SK-N-SH (cell line): ENCODE data around the gene ABRACL. TPM values are rescaled to one million over a fixed set of nuclear protein-coding genes. Genes with fewer than 3 reads are reported as not detected.

Experiments used
- CTCF ChIA-PET: fragments of 300-600, 350-600 bp; formaldehyde crosslinking; extraction: SDS; loops from one replicate; lab custom pipeline; 2021; lab: Yijun Ruan, JAX
- POLR2A ChIA-PET: fragments of 350-600 bp; sonication (Branson Sonifier 250); formaldehyde crosslinking; extraction: SDS; loops from one replicate; lab custom pipeline; 2020; ENCODE audit warnings: antibody characterized with exemption, inconsistent platforms; lab: Yijun Ruan, JAX
- DNase-seq: peaks from one replicate; pipeline ENCODE4 v3.0.0; 2012
- H2AFZ ChIP-seq: fragments of 200-600 bp; sonication (generic); 2 replicates; pipeline ENCODE4 v1.8.1; 2016; ENCODE audit warnings: antibody characterized with exemption, mild to moderate bottlenecking, low read depth
- H3F3A ChIP-seq: fragments of 200-600 bp; sonication (generic); replicated peaks from 2 replicates; pipeline ENCODE3; 2016; ENCODE audit warnings: antibody characterized with exemption, mild to moderate bottlenecking; ENCODE audit not compliant: insufficient read depth
- H3K27ac ChIP-seq, 2 experiments: fragments of 200-500 bp in 1 of 2; fragments of 200-600 bp in 1 of 2; sonication (Bioruptor generic) in 1 of 2; sonication (generic), shearing (Covaris generic) in 1 of 2; 2 replicates each; pipeline versions ENCODE4 v1.5.1 to v1.6.1; 2014 to 2016; ENCODE audit warnings: low read depth in 2 of 2, inconsistent platforms in 1 of 2, low read length in 1 of 2, mild to moderate bottlenecking in 1 of 2, mixed read lengths in 1 of 2
- H3K27me3 ChIP-seq: fragments of 200-600 bp; sonication (generic), shearing (Covaris generic); 2 replicates; pipeline ENCODE4 v1.6.1; 2016; ENCODE audit warnings: mixed run types; ENCODE audit not compliant: insufficient read depth
- H3K36me3 ChIP-seq, 2 experiments: fragments of 200-500 bp in 1 of 2; fragments of 200-600 bp in 1 of 2; sonication (Bioruptor generic) in 1 of 2; sonication (generic) in 1 of 2; replicated peaks in 1 of 2; 2 replicates each; pipeline versions ENCODE3 to v1.5.1; 2014 to 2016; ENCODE audit warnings: low read length in 1 of 2, mild to moderate bottlenecking in 1 of 2; ENCODE audit not compliant: insufficient read depth in 2 of 2, control insufficient read depth in 1 of 2
- H3K4me1 ChIP-seq, 2 experiments: fragments of 200-500 bp in 1 of 2; fragments of 200-600 bp in 1 of 2; sonication (Bioruptor generic) in 1 of 2; sonication (generic), shearing (Covaris generic) in 1 of 2; 2 replicates each; pipeline versions ENCODE4 v1.5.1 to v1.6.1; 2014 to 2016; ENCODE audit warnings: low read depth in 1 of 2, low read length in 1 of 2, mixed run types in 1 of 2; ENCODE audit not compliant: insufficient read depth in 2 of 2, control insufficient read depth in 1 of 2
- H3K4me2 ChIP-seq: fragments of 200-600 bp; sonication (generic), shearing (Covaris generic); 2 replicates; pipeline ENCODE4 v1.6.1; 2017; ENCODE audit warnings: mixed run types
- H3K4me3 ChIP-seq, 2 experiments: fragments of 200-500 bp in 1 of 2; fragments of 200-600 bp in 1 of 2; sonication (Bioruptor generic) in 1 of 2; sonication (generic), shearing (Covaris generic) in 1 of 2; 2 replicates each; pipeline versions ENCODE4 v1.5.1 to v1.8.1; 2014 to 2016; ENCODE audit warnings: low read depth in 2 of 2, inconsistent platforms in 1 of 2, low read length in 1 of 2, mild to moderate bottlenecking in 1 of 2, mixed read lengths in 1 of 2, moderate library complexity in 1 of 2
- H3K79me2 ChIP-seq: fragments of 200-600 bp; sonication (generic); 2 replicates; pipeline ENCODE4 v1.8.1; 2017; ENCODE audit warnings: mild to moderate bottlenecking; ENCODE audit not compliant: insufficient read depth
- H3K9ac ChIP-seq: fragments of 200-600 bp; sonication (generic); 2 replicates; pipeline ENCODE4 v1.6.1; 2017; ENCODE audit warnings: mixed run types
- H3K9me2 ChIP-seq: fragments of 200-600 bp; sonication (generic); 2 replicates; pipeline ENCODE4 v1.6.1; 2017; ENCODE audit warnings: mixed run types
- H3K9me3 ChIP-seq: fragments of 200-600 bp; sonication (generic); 2 replicates; pipeline ENCODE4 v1.6.1; 2017; ENCODE audit warnings: mixed run types, mild to moderate bottlenecking, moderate library complexity
- H4K20me1 ChIP-seq: fragments of 200-600 bp; sonication (generic); 2 replicates; pipeline ENCODE4 v1.6.1; 2017; ENCODE audit warnings: mild to moderate bottlenecking, mixed run types; ENCODE audit not compliant: insufficient read depth
- CHD2 ChIP-seq: fragments of 150-350 bp; IDR thresholded peaks from 2 replicates; pipeline ENCODE4 v1.6.1; 2018; ENCODE audit warnings: low read length; ENCODE audit not compliant: partially characterized antibody
- ELF1 ChIP-seq: IDR thresholded peaks from 2 replicates; pipeline ENCODE4 v1.4.0; 2012
- EP300 ChIP-seq, 2 experiments: IDR thresholded peaks; 2 replicates each; pipeline versions ENCODE4 v1.4.0 to v1.6.1; 2012; ENCODE audit warnings: borderline replicate concordance in 1 of 2, low read depth in 1 of 2, low read length in 1 of 2
- EZH2phosphoT487 ChIP-seq: fragments of 200-600 bp; sonication (generic); IDR thresholded peaks from 2 replicates; pipeline ENCODE4 v1.6.1; 2017; ENCODE audit warnings: low read depth, mixed run types, mild to moderate bottlenecking, antibody characterized with exemption, moderate library complexity, borderline replicate concordance
- FOSL2 ChIP-seq: IDR thresholded peaks from 2 replicates; pipeline ENCODE4 v1.4.0; 2012; ENCODE audit warnings: low read depth, mild to moderate bottlenecking, moderate library complexity, borderline replicate concordance
- FOXJ3 ChIP-seq: sonication (generic); formaldehyde crosslinking; IDR thresholded peaks from 2 replicates; pipeline ENCODE4 v1.5.1; 2020; ENCODE audit warnings: mild to moderate bottlenecking, missing genetic modification reagents
- GATA2 ChIP-seq: sonication (generic); formaldehyde crosslinking; IDR thresholded peaks from 2 replicates; pipeline ENCODE4 v1.5.0; 2020; ENCODE audit warnings: mild to moderate bottlenecking, missing genetic modification reagents
- IRF3 ChIP-seq: fragments of 150-350 bp; IDR thresholded peaks from 2 replicates; pipeline ENCODE4 v1.6.1; 2016; ENCODE audit warnings: mild to moderate bottlenecking, low read depth, low read length
- MAX ChIP-seq: IDR thresholded peaks from 2 replicates; pipeline ENCODE4 v1.4.0; 2012; ENCODE audit warnings: low read depth
- MEF2A ChIP-seq: IDR thresholded peaks from 2 replicates; pipeline ENCODE4 v1.4.0; 2012; ENCODE audit warnings: low read depth, borderline replicate concordance
- NFIC ChIP-seq: IDR thresholded peaks from 2 replicates; pipeline ENCODE4 v1.4.0; 2012; ENCODE audit warnings: borderline replicate concordance
- POLR2AphosphoS5 ChIP-seq: IDR thresholded peaks from 2 replicates; pipeline ENCODE4 v1.6.1; 2012; ENCODE audit warnings: low read depth, low read length
- RCOR1 ChIP-seq: fragments of 150-350 bp; IDR thresholded peaks from 2 replicates; pipeline ENCODE4 v1.6.1; 2017; ENCODE audit warnings: antibody characterized with exemption, low read length
- RFX5 ChIP-seq: IDR thresholded peaks from 2 replicates; pipeline ENCODE4 v1.6.1; 2012; ENCODE audit warnings: mild to moderate bottlenecking, improper control_type of control experiment, low read length
- RXRA ChIP-seq: IDR thresholded peaks from 2 replicates; pipeline ENCODE4 v1.4.0; 2012; ENCODE audit warnings: low read depth, mild to moderate bottlenecking, borderline replicate concordance
- TEAD4 ChIP-seq: IDR thresholded peaks from 2 replicates; pipeline ENCODE4 v1.4.0; 2012; ENCODE audit warnings: mild to moderate bottlenecking, borderline replicate concordance; ENCODE audit not compliant: insufficient read depth
- USF1 ChIP-seq: IDR thresholded peaks from 2 replicates; pipeline ENCODE4 v1.4.0; 2012; ENCODE audit warnings: low read depth, borderline replicate concordance
- ZBTB33 ChIP-seq: IDR thresholded peaks from 2 replicates; pipeline ENCODE4 v1.4.0; 2012; ENCODE audit warnings: low read depth, borderline replicate concordance
- WGBS: methylation state at CpG from one replicate; pipeline ENCODE4 v1.1.6; 2017; ENCODE audit warnings: low lambda C conversion rate; 5-methylcytosine and 5-hydroxymethylcytosine counted together
- polyA plus RNA-seq, 3 experiments: library from polyadenylated mRNA; depleted of rRNA; stranded (reverse); fragments of >200 nt; gene quantifications; 2 replicates each; pipeline ENCODE4 v1.2.3, GENCODE V29; 2012

The ABRACL gene
- polyA plus RNA-seq, 1 of the 3 experiments (the other 2 are of a cell fraction), result 22.9 TPM

GRCh38 chr6:139054001-139054400 lies 25.5 kb downstream of the ABRACL start:
- no peak overlapping the region for H3K27ac ChIP-seq
- H3K27me3 ChIP-seq, result no peaks in the 10 kb centered on the region
- no peak for DNase-seq
- H3K79me2 ChIP-seq, result no peaks in the 10 kb centered on the region
- POLR2A ChIA-PET, result no interaction called here
- H3K36me3 ChIP-seq, result no peaks in the 10 kb centered on the region
- no peaks in the 10 kb centered on the region for H3K4me1 ChIP-seq
- H3K9ac ChIP-seq, result no peak overlapping the region
- TF ChIP-seq FOXJ3 (CRISPR knock-in tag) (no peak), POLR2AphosphoS5 (no peak), MEF2A (no peak), TEAD4 (no peak), ELF1 (no peak), EZH2phosphoT487 (no peak), EP300 (IDR thresholded peaks at IDR 0.05; ENCODE audit: borderline replicate concordance in 1 of 2, low read depth in 1 of 2, low read length in 1 of 2) (no peak), FOSL2 (no peak), MAX (no peak), RXRA (no peak), USF1 (no peak), IRF3 (no peak), CHD2 (no peak), RCOR1 (no peak), GATA2 (no peak), NFIC (no peak), RFX5 (no peak), ZBTB33 (no peak)
- no peak overlapping the region for H3K4me2 ChIP-seq
- H3K4me3 ChIP-seq, result no peak overlapping the region
- H4K20me1 ChIP-seq, result no peaks in the 10 kb centered on the region
- CTCF ChIA-PET, result no interaction called here
- H3K9me3 ChIP-seq, result no peaks in the 10 kb centered on the region
- no peak overlapping the region for H2AFZ ChIP-seq
- 28% methylated on average over 3 of the region's 3 CpGs for WGBS
- no peaks in the 10 kb centered on the region for H3F3A ChIP-seq
- no peaks in the 10 kb centered on the region for H3K9me2 ChIP-seq
